NT2/D1 (cell line): Measurements from ENCODE around the gene SCN5A.

Source experiments
- SUZ12 ChIP-seq: IDR thresholded peaks from 2 replicates; pipeline ENCODE4 v1.6.1; 2011; ENCODE audit not compliant: insufficient read length, insufficient read depth; ENCODE audit errors: extremely low read depth
- YY1 ChIP-seq: IDR thresholded peaks from 2 replicates; pipeline ENCODE4 v1.6.1; 2011; ENCODE audit not compliant: insufficient read length, insufficient read depth
- ZNF274 ChIP-seq: IDR thresholded peaks from 2 replicates; pipeline ENCODE4 v1.6.1; 2011; ENCODE audit warnings: mild to moderate bottlenecking, low read depth, low read length

DNA sequence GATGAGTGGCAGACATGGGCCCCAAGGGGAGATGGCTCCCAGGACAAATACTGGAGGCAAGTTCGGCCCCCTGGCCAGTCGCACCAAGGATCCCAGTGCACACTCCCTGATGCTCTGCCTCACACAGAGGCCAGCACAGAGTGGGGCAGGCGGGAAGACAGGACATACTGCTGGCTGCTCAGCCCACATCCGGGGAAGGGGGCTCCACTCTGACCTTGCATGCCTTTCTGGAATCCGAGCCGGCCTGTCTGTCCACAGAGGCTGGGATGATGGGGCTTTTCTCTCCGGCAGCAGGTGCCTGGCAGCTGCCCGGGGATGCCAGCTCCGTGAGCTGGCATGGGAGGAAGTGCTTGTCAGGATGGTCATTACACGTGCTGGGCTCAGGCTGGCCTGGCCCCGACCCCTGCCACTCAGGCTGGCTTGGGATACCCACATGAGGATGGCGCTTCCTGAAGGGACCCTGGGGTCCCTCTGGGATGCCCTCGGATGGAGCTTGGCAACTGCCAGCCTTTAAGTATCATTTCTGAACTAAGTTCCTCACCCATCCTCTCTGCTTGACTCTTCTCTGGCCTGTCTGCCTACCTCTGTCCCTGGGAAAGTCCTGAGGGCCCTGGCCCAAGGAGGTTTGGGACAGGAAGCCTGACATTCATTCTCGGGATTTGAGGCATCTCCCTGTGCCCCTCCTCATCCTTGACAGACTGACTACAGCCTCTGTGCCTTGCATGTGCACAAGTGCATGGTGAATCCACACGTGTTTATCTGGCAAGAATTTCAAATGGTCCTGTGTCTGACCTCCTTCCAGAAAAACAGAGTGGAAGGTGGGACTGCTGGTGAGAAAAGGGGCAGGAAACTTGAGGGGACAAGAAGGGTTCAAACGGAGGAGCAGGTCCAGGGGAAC is 106.8 kb downstream of the SCN5A start:
- no peak for TF ChIP-seq ZNF274
- TF ChIP-seq YY1: no peak
- no peak for TF ChIP-seq SUZ12
